ENCODE data around the gene SIGLEC9. TPM values are rescaled to one million over a fixed set of nuclear protein-coding genes. Genes with fewer than 3 reads are reported as not detected.

Gene SIGLEC9
- total and polyA plus RNA-seq, 10 of the 15 experiments (the other 5 are each of a cell fraction or from before 2014, with no cell fraction given) = 0.10 TPM; not detected in 9

GRCh38 chr19:51081476-51081875, 43.2 kb upstream of the SIGLEC9 start:
- WGBS (ENCODE audit: insufficient coverage, insufficient replicate concordance, low lambda C conversion rate, missing lambda C conversion rate) = 59% methylated on average over 14 of the region's 14 CpGs
- Histone ChIP-seq H3K79me2 (ENCODE audit: control insufficient read depth, insufficient read depth, low read length) (no peaks in the 10 kb centered on the region), H3K9me3 (replicated peaks; ENCODE audit: control insufficient read depth, insufficient read depth, low read length) (no peaks in the 10 kb centered on the region), H3K4me2 (ENCODE audit: control insufficient read depth, insufficient read depth) (no peak overlapping the region), H3K27me3 (replicated peaks in 1 of 2; ENCODE audit: control insufficient read depth in 2 of 2, insufficient read depth in 2 of 2, low read length in 1 of 2) (no peaks in the 10 kb centered on the region), H4K20me1 (ENCODE audit: control insufficient read depth, insufficient read depth) (no peaks in the 10 kb centered on the region), H2AFZ (ENCODE audit: control insufficient read depth, low read depth, low read length) (no peak overlapping the region), H3K36me3 (ENCODE audit: control insufficient read depth in 2 of 2, insufficient read depth in 2 of 2, low read length in 1 of 2) (no peaks in the 10 kb centered on the region), H3K4me1 (ENCODE audit: control insufficient read depth, insufficient read depth, low read length) (no peaks in the 10 kb centered on the region), H3K27ac (ENCODE audit: control insufficient read depth, insufficient read depth) (no peak overlapping the region), H3K4me3 (no peak overlapping the region), H3K9ac (ENCODE audit: control insufficient read depth, insufficient read depth, low read length) (no peak overlapping the region)
- no peak for ATAC-seq
- ChIA-PET RAD21 (ENCODE audit: unreplicated experiment) (no interaction called here), CTCF (interaction anchor here (1.3 kb wide), 1 partner anchor 24 kb away, joined by 3 read pairs; no protein-coding TSS in a partner anchor), SMC1A (ENCODE audit: uncharacterized antibody, unreplicated experiment) (no interaction called here), POLR2A (no interaction called here)
- FAIRE-seq = no peak
- TF ChIP-seq NR2C1 (IDR thresholded peaks at IDR 0.05) (no peak), KAT2A (conservative IDR thresholded peaks at IDR 0.05; ENCODE audit: control insufficient read depth, low read depth, low read length) (no peak), CREM (IDR thresholded peaks at IDR 0.05; ENCODE audit: low read depth) (no peak), HDAC6 (IDR thresholded peaks at IDR 0.05; ENCODE audit: unreplicated experiment) (no peak), POLR2AphosphoS2 (IDR thresholded peaks at IDR 0.05; ENCODE audit: low read depth, low read length) (no peak)
- DNase-seq (ENCODE audit: low read depth, low spot score) = no peak
- in situ Hi-C loops (cut with MboI) = no loop called here
- intact Hi-C loops (cut with micrococcal nuclease; ENCODE audit: unreplicated experiment) = no loop called here
- BruUV-seq (replicated peaks) = no TSS peak

- Histone ChIP-seq H3K4me2 (ENCODE audit: control insufficient read depth, insufficient read depth) (no peak within 1 kb of the TSS), H3K79me2 (ENCODE audit: control insufficient read depth, insufficient read depth, low read length) (no peaks in the 10 kb centered on the region), H3K9ac (ENCODE audit: control insufficient read depth, insufficient read depth, low read length) (no peak within 1 kb of the TSS), H3K4me1 (ENCODE audit: control insufficient read depth, insufficient read depth, low read length) (no peaks in the 10 kb centered on the region), H3K9me3 (replicated peaks; ENCODE audit: control insufficient read depth, insufficient read depth, low read length) (no peaks in the 10 kb centered on the region), H2AFZ (ENCODE audit: control insufficient read depth, low read depth, low read length) (no peak within 1 kb of the TSS), H3K4me3 (no peak within 1 kb of the TSS), H3K27me3 (replicated peaks in 1 of 2; ENCODE audit: control insufficient read depth in 2 of 2, insufficient read depth in 2 of 2, low read length in 1 of 2) (no peaks in the 10 kb centered on the region), H3K36me3 (ENCODE audit: control insufficient read depth in 2 of 2, insufficient read depth in 2 of 2, low read length in 1 of 2) (no peaks in the 10 kb centered on the region), H4K20me1 (ENCODE audit: control insufficient read depth, insufficient read depth) (no peaks in the 10 kb centered on the region), H3K27ac (ENCODE audit: control insufficient read depth, insufficient read depth) (no peak within 1 kb of the TSS)
- ATAC-seq (no peak), FAIRE-seq (no peak), DNase-seq (ENCODE audit: low read depth, low spot score) (no peak)
- WGBS (ENCODE audit: insufficient coverage, insufficient replicate concordance, low lambda C conversion rate, missing lambda C conversion rate) = 20% methylated on average over 7 of the region's 7 CpGs
- ChIA-PET POLR2A (no interaction called here), SMC1A (ENCODE audit: uncharacterized antibody, unreplicated experiment) (no interaction called here), RAD21 (ENCODE audit: unreplicated experiment) (no interaction called here), CTCF (no interaction called here)
- in situ Hi-C loops (cut with MboI) (no loop called here), intact Hi-C loops (cut with micrococcal nuclease; ENCODE audit: unreplicated experiment) (no loop called here)
- no TSS peak for BruUV-seq (replicated peaks)
- no peak for TF ChIP-seq NR2F1 (conservative IDR thresholded peaks at IDR 0.05)
- no peak for TF ChIP-seq PAX8 (IDR thresholded peaks at IDR 0.05)
- no peak for TF ChIP-seq POU2F2 (IDR thresholded peaks at IDR 0.05; ENCODE audit: borderline replicate concordance, low read depth, low read length)
- no peak for TF ChIP-seq PBX3 (IDR thresholded peaks at IDR 0.05; ENCODE audit: insufficient replicate concordance, low read depth, low read length)
- TF ChIP-seq, protein P1, sequence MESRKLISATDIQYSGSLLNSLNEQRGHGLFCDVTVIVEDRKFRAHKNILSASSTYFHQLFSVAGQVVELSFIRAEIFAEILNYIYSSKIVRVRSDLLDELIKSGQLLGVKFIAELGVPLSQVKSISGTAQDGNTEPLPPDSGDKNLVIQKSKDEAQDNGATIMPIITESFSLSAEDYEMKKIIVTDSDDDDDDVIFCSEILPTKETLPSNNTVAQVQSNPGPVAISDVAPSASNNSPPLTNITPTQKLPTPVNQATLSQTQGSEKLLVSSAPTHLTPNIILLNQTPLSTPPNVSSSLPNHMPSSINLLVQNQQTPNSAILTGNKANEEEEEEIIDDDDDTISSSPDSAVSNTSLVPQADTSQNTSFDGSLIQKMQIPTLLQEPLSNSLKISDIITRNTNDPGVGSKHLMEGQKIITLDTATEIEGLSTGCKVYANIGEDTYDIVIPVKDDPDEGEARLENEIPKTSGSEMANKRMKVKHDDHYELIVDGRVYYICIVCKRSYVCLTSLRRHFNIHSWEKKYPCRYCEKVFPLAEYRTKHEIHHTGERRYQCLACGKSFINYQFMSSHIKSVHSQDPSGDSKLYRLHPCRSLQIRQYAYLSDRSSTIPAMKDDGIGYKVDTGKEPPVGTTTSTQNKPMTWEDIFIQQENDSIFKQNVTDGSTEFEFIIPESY (IDR thresholded peaks at IDR 0.05) = no peak
Measured at GRCh38 chr19:51082611-51083010, 42.1 kb upstream of the SIGLEC9 start, which contains the start of gene KLK14. Gene KLK14 (minus strand): TSS chr19:51082887. CDS start chr19:51082614, 273 bp downstream.
